Lower leg skin (tissue), 4 donors: ENCODE results near the gene ZNF771. TPM values are rescaled to one million over a fixed set of nuclear protein-coding genes. Genes with fewer than 3 reads are reported as not detected.

Experiments
- DNase-seq, 2 donors: peaks; one replicate each; pipeline ENCODE4 v3.0.0-alpha.2; 2019; ENCODE audit warnings: low spot score in 2 of 2
- H3K4me3 ChIP-seq: fragments of 200-600 bp; sonication (generic); 2 replicates; pipeline ENCODE4 v1.5.1; 2017; ENCODE audit warnings: mild to moderate bottlenecking, low read depth; ENCODE audit not compliant: poor library complexity, severe bottlenecking
- CTCF ChIP-seq, 3 donors: fragments of 450-650 bp; IDR thresholded peaks; one replicate each; pipeline ENCODE4 v1.5.1; 2016; ENCODE audit warnings: antibody characterized with exemption in 3 of 3, mild to moderate bottlenecking in 3 of 3, moderate library complexity in 2 of 3
- POLR2A ChIP-seq, 2 donors: fragments of 450-650 bp; IDR thresholded peaks; one replicate each; pipeline ENCODE4 v1.6.1; 2016 to 2017; ENCODE audit warnings: antibody characterized with exemption in 2 of 2, mild to moderate bottlenecking in 1 of 2, moderate library complexity in 1 of 2
- WGBS, 2 donors: methylation state at CpG; one replicate each; pipeline ENCODE4 v1.1.5; 2018; 5-methylcytosine and 5-hydroxymethylcytosine counted together
- intact Hi-C: fragments of 100-400 bp; cut with DNase I; formaldehyde crosslinking; loops from one replicate; pipeline ENCODE4 v1.15.0; 2023; ENCODE audit warnings: low total_unique reads
- total RNA-seq, 4 donors: library from RNA; depleted of rRNA; stranded (reverse); fragments of >200 nt; gene quantifications; one replicate each; pipeline ENCODE4 v1.1.0, GENCODE V29; 2016

The ZNF771 gene
- total RNA-seq, 4 donors from 2014 or later: 5.9 to 12.8 (median 11.0) TPM

- intact Hi-C loops: no loop called here
- no peak for TF ChIP-seq POLR2A (IDR thresholded peaks at IDR 0.05)
- no peak for TF ChIP-seq CTCF (IDR thresholded peaks at IDR 0.05)
- no peak for DNase-seq
- H3K4me3 ChIP-seq: no peak overlapping the region
- 82 to 83% methylated on average over 13 of the region's 13 CpGs for WGBS, 2 donors
Measured at GRCh38 chr16:30381291-30382041, 25.9 kb upstream of the ZNF771 start.

DNA sequence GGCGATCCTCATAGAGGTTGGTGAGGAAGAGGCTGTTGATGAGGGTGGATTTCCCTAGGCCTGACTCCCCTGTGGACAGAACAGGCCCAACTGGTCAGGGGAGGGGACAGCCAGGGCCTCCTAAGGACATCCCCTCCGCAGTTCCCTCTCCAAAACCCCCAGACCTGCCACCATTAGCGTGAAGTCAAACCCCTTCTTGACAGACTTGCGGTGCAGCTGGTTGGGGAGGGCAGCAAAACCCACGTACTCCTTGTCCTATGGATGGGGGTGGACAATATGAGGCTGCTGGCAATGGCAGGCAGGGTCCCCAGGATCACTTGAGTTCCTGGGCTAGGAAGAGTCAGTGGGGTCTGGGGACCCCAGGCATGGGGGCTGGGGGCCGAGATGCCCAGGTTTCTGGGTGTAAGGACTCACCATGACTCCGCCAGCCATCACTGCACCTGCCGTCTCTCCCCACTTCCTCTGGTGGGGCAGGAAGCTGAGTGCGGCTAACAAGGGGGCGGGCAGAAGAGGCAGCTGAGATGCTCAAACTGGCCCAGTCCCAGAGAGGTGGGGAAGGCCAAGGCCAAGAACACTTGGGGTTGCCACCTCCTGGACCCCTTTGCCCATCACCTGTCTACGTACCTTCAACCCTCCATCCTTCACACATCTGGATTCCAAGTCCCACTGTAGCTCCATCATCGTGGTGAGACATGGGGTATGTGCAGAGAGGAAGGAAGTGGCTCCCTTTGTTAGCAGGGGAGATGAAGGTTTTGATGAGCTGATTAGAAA is 25.1 kb upstream of the ZNF771 start, which contains the start of gene SEPTIN1:
TSS of gene SEPTIN1 (minus strand) at position 451 of the 771 bp plus-strand sequence. CDS start at position 432, 19 bp downstream.
- WGBS, 2 donors: 58 to 60% methylated on average over 12 of the region's 12 CpGs
- DNase-seq: no peak
- no peak within 1 kb of the TSS for H3K4me3 ChIP-seq
- intact Hi-C loops: no loop called here
- no peak for TF ChIP-seq CTCF (IDR thresholded peaks at IDR 0.05)
- TF ChIP-seq POLR2A (IDR thresholded peaks at IDR 0.05): no peak

DNA sequence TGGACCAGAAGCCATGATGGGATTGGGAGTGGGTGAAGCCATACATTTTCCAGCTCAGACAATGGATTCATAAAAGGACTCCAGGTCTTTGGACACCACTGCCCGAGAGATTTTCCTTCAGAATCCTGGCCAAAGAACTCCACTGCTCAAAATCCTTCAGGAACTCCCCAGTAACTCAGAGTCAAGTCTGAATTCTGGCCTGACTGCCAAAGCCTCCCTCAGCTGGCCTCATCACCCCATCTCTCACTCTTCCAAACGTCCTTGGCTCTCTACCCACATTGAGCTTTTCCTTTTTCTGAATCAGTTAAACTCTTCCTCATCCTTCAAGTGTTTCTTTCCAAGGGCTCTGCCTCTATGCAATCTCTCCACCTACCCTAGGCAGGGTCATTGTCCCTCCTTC is 23.9 kb upstream of the ZNF771 start:
- intact Hi-C loops: no loop called here
- TF ChIP-seq POLR2A (IDR thresholded peaks at IDR 0.05) (no peak), CTCF (IDR thresholded peaks at IDR 0.05) (no peak)
- WGBS, 2 donors: 41 to 46% methylated on average over 2 of the region's 2 CpGs
- H3K4me3 ChIP-seq: no peak overlapping the region
- DNase-seq: no peak

GRCh38 chr16:30394592-30395154 is 12.7 kb upstream of the ZNF771 start:
- intact Hi-C loops: no loop called here
- peak overlapping the region; percentile 74 for H3K4me3 ChIP-seq
- DNase-seq: no peak
- WGBS, 2 donors: 8 to 9% methylated on average over 31 of the region's 31 CpGs
- TF ChIP-seq CTCF (IDR thresholded peaks at IDR 0.05): no peak

DNA sequence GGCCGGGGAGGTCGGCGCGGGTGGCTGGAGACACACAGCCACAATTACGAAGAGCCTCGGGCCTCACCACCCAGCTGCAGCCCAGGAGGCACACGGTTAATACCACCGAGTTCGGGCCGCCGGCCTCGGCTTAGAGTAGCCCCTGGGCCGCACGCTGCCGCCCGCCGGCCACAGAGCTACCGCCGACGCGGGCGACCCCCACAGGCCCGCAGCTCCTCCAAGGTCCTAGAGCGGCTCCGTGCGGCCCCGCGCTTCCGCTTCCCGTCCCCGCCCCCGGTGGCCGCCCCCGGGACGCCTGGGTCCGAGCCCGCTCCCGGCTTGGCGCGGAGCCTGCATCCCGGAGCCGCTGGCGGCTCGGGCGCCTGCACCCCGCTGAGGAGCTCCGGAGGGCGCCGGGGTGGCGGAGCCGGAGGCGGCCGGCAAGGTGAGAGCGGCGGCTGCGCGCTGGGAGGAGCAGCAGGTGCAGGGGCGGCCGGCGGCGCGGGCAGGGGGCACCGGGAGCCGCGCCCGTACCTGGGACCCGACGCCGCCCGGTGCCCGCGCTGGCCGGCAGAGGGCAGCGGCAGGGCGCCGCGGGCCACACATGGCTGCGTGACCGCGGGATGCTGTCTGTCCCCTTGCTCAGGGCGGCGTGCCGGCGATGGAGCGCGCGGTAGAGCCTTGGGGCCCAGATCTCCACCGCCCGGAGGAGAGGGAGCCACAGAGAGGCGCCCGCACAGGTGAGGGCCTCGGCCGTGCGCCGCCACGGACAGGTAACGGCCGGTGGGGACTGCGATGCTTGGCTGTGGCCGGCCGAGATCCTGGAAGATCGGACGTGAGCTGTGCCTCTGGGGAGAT is 12.0 kb upstream of the ZNF771 start, which contains the start of gene ZNF48:
TSS of gene ZNF48 (plus strand) at position 266 of the 837 bp plus-strand sequence. CDS start at position 641, 375 bp downstream.
- DNase-seq: peak; percentile 65 to 93
- peak within 1 kb of the TSS; percentile 74 for H3K4me3 ChIP-seq
- peak in 1 of 3 donors; percentile 40 for TF ChIP-seq CTCF (IDR thresholded peaks at IDR 0.05)
- TF ChIP-seq POLR2A (IDR thresholded peaks at IDR 0.05): no peak
- WGBS, 2 donors: 0 to 1% methylated on average over 19 to 47 of the region's 103 CpGs
- intact Hi-C loops: no loop called here
